GM10248 (cell line): ENCODE measurements around the gene L3MBTL3.

Experiments used
- CTCF ChIA-PET: fragments of 300-600 bp; sonication (Branson Sonifier 250); formaldehyde crosslinking; extraction: SDS; loops from one replicate; lab custom pipeline; 2021; ENCODE audit warnings: antibody characterized with exemption; lab: Yijun Ruan, JAX
- POLR2A ChIA-PET: fragments of 350-650 bp; sonication (Branson Sonifier 250); formaldehyde crosslinking; extraction: SDS; loops from one replicate; lab custom pipeline; 2020; ENCODE audit warnings: antibody characterized with exemption; lab: Yijun Ruan, JAX
- DNase-seq: peaks from one replicate; pipeline ENCODE4 v3.0.0; 2012; ENCODE audit errors: extremely low spot score
- TF ChIP-seq, protein P1 (sequence below): IDR thresholded peaks from 2 replicates; pipeline ENCODE4 v1.5.1; 2012; ENCODE audit warnings: mild to moderate bottlenecking, low read depth; ENCODE audit errors: extremely low read depth, missing control alignments, control extremely low read depth

The L3MBTL3 gene

GRCh38 chr6:129989396-129989795 lies 29.0 kb upstream of the L3MBTL3 start:
- ChIA-PET CTCF (interaction anchor here (1.3 kb wide), 1 partner anchor 18 kb away, joined by 3 read pairs; no protein-coding TSS in a partner anchor), POLR2A (no interaction called here)
- TF ChIP-seq, protein P1, sequence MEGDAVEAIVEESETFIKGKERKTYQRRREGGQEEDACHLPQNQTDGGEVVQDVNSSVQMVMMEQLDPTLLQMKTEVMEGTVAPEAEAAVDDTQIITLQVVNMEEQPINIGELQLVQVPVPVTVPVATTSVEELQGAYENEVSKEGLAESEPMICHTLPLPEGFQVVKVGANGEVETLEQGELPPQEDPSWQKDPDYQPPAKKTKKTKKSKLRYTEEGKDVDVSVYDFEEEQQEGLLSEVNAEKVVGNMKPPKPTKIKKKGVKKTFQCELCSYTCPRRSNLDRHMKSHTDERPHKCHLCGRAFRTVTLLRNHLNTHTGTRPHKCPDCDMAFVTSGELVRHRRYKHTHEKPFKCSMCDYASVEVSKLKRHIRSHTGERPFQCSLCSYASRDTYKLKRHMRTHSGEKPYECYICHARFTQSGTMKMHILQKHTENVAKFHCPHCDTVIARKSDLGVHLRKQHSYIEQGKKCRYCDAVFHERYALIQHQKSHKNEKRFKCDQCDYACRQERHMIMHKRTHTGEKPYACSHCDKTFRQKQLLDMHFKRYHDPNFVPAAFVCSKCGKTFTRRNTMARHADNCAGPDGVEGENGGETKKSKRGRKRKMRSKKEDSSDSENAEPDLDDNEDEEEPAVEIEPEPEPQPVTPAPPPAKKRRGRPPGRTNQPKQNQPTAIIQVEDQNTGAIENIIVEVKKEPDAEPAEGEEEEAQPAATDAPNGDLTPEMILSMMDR: no peak
- DNase-seq: no peak

DNA sequence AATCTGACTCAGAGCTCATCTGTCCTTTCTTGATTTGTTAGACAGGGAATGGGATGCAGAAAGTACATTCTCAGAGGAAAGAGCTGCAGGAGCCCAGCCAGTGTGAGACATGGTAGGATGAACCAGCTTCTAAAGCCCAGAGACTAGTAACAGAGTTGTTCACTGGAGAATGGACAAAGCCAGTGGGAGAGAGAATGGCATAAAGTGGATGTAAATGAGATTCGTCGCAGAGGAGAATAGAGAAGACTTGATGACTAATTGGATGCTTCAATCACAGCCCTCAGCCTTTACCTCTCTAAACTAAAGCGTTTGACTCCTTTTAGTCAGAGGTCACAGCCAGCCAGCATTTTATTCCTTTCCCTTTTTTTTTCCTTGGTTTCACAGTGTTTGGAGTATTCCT lies 25.5 kb upstream of the L3MBTL3 start:
- CTCF ChIA-PET: interaction anchor here (1.0 to 2.9 kb wide), 3 partner anchors 11 to 28 kb away, joined by 3 to 8 read pairs (median 5); no protein-coding TSS in a partner anchor
- DNase-seq: no peak

DNA sequence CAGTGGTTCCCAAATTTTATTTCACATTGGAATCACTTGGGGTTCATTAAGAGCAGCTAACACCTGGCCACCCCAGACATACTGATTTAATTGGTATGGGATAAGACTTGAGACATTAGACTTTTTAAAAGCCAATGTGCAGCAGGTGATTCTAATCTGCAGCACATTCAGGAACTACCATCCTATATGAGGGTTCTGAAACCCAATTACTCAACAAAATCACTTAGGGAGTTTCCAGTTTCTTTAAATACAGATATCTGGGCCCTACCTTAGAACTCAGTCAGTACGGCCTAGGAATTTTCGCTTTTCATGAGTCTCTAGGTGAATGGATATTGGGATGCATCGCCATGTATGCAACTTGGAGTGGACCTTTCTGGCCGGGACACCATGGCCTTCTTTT lies 24.0 kb upstream of the L3MBTL3 start:
- ChIA-PET CTCF (interaction anchor here (0.8 to 2.9 kb wide), 4 partner anchors 9 to 43 kb away, joined by 3 to 8 read pairs (median 3); no protein-coding TSS in a partner anchor), POLR2A (no interaction called here)
- DNase-seq: no peak
- TF ChIP-seq, protein P1: no peak

More for the DNA sequence above, 25.5 kb upstream of the L3MBTL3 start:
- TF ChIP-seq, protein P1: no peak
- POLR2A ChIA-PET: no interaction called here

- ChIA-PET CTCF (no interaction called here), POLR2A (no interaction called here)
- TF ChIP-seq, protein P1: no peak
- DNase-seq: no peak
These were observed 22.0 kb upstream of the L3MBTL3 start for GRCh38 chr6:129996387-129996786.

DNA sequence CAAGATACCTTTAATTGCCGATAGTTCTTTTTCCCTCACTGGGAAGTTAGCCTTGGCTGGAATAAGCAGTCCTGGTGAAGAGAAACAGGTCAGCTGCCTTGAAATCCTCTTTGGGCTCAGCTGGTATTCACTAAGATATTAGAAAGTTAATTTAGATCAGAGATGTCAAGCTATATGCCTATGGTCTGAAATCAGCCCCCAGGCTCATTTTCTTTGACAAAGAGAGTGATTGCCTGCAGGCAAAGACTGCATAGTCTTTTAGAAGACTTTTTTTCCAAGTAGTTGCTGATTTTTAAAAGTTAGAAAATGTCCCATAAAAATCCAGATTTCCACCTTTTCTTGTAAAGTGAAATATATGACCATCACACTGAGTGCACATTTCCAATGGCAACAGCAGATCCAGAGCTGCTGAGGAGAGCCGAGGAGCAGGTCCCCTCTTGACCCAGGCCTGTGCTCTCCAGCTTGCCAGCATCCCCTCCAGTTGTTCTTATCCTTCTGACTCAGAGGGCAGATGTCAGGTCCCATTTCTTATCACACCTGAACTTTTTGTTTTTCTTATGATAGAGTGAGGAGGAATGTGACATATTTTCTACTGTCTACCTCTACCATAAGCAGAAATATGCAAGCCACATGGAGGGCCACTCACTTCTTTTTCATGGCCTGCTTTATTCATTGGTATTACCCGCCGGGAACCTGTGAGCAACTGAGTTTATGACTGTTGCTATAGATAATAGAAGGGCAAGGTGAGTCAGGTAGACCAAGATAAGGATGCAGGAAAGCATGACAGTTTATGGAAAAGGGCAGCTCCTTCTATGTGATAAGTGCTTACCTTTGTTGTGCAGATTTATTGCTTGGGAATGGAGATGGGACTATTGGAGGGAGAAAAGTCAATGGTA lies 17.6 kb upstream of the L3MBTL3 start:
- ChIA-PET CTCF (no interaction called here), POLR2A (no interaction called here)
- TF ChIP-seq, protein P1: no peak
- no peak for DNase-seq

- no peak for DNase-seq
- ChIA-PET CTCF (interaction anchor here (0.9 to 3.5 kb wide), 3 partner anchors 8 to 14 kb away, joined by 3 to 10 read pairs (median 3); partner anchors contain the start of gene L3MBTL3), POLR2A (no interaction called here)
- TF ChIP-seq, protein P1: no peak
These were observed 10.0 kb upstream of the L3MBTL3 start for GRCh38 chr6:130008236-130008873.
